GM12878 (cell line): ENCODE measurements around the gene IQGAP2. TPM values are rescaled to one million over a fixed set of nuclear protein-coding genes. Genes with fewer than 3 reads are reported as not detected.

Source experiments
- ATAC-seq: fragments of 200-7000 bp; cut with Tn5 transposase; 3 replicates; pipeline ENCODE4 v1.9.1; 2020; ENCODE audit warnings: mild to moderate bottlenecking, moderate library complexity
- BruUV-seq: library from RNA; stranded (reverse); fragments of 400-500 nt; replicated peaks from 2 replicates; lab custom pipeline; 2021; lab: Mats Ljungman, UMichigan
- CTCF ChIA-PET: fragments of 300-600 bp; sonication (Branson Sonifier 250); formaldehyde crosslinking; extraction: SDS; loops from one replicate; lab custom pipeline; 2021; ENCODE audit warnings: inconsistent platforms; lab: Yijun Ruan, JAX
- POLR2A ChIA-PET: fragments of 350-600 bp; formaldehyde crosslinking; extraction: SDS; loops from one replicate; lab custom pipeline; 2021; ENCODE audit warnings: inconsistent platforms; lab: Charles Lee
- RAD21 ChIA-PET: fragments of 300-600 bp; sonication (Branson Sonifier 250); formaldehyde crosslinking; loops from one replicate; lab custom pipeline; 2023; ENCODE audit warnings: antibody characterized with exemption; ENCODE audit not compliant: unreplicated experiment; lab: Charles Lee
- SMC1A ChIA-PET: fragments of 300-600 bp; sonication (Branson Sonifier 250); formaldehyde crosslinking; loops from one replicate; lab custom pipeline; 2023; ENCODE audit not compliant: unreplicated experiment, uncharacterized antibody; lab: Charles Lee
- DNase-seq: peaks from one replicate; pipeline ENCODE4 v3.0.0-alpha.2; 2011; ENCODE audit warnings: low read depth, low spot score
- FAIRE-seq: peaks from 3 replicates; lab custom pipeline; 2011; peaks lifted over from hg19 to GRCh38; lab: Jason Lieb, UNC
- H2AFZ ChIP-seq: 2 replicates; pipeline ENCODE4 v1.6.0; 2011; ENCODE audit warnings: low read depth, low read length, control low read depth; ENCODE audit not compliant: control insufficient read depth
- H3K27ac ChIP-seq: 2 replicates; pipeline ENCODE4 v1.5.1; 2011; ENCODE audit warnings: control low read depth; ENCODE audit not compliant: control insufficient read depth, insufficient read depth
- H3K27me3 ChIP-seq, 2 experiments: replicated peaks in 1 of 2; 2 replicates each; pipeline versions ENCODE4 v1.6.0 to v1.6.1; 2011; ENCODE audit warnings: low read length in 1 of 2; ENCODE audit not compliant: control insufficient read depth in 2 of 2, insufficient read depth in 2 of 2
- H3K36me3 ChIP-seq, 2 experiments: 2 replicates each; pipeline ENCODE4 v1.5.1; 2011; ENCODE audit warnings: low read length in 1 of 2; ENCODE audit not compliant: control insufficient read depth in 2 of 2, insufficient read depth in 2 of 2
- H3K4me1 ChIP-seq: 2 replicates; pipeline ENCODE4 v1.6.1; 2011; ENCODE audit warnings: mild to moderate bottlenecking, low read length, moderate library complexity, mixed read lengths; ENCODE audit not compliant: control insufficient read depth, insufficient read depth
- H3K4me2 ChIP-seq: 2 replicates; pipeline ENCODE4 v1.6.0; 2011; ENCODE audit warnings: control low read depth; ENCODE audit not compliant: control insufficient read depth, insufficient read depth
- H3K4me3 ChIP-seq: fragments of 200-600 bp; sonication (generic); 2 replicates; pipeline ENCODE4 v1.5.1; 2016
- H3K79me2 ChIP-seq: 2 replicates; pipeline ENCODE4 v1.6.0; 2011; ENCODE audit warnings: low read length; ENCODE audit not compliant: control insufficient read depth, insufficient read depth
- H3K9ac ChIP-seq: 2 replicates; pipeline ENCODE4 v1.8.0; 2011; ENCODE audit warnings: low read length, control low read depth, mixed read lengths; ENCODE audit not compliant: control insufficient read depth, insufficient read depth
- H3K9me3 ChIP-seq: replicated peaks from 3 replicates; pipeline ENCODE4 v1.5.1; 2011; ENCODE audit warnings: mild to moderate bottlenecking, low read length; ENCODE audit not compliant: control insufficient read depth, insufficient read depth
- H4K20me1 ChIP-seq: 2 replicates; pipeline ENCODE4 v1.6.0; 2011; ENCODE audit not compliant: control insufficient read depth, insufficient read depth
- CEBPB ChIP-seq, 2 experiments: fragments of 150-350 bp in 1 of 2; IDR thresholded peaks; 2 replicates each; pipeline ENCODE4 v1.6.1; 2012 to 2014; ENCODE audit warnings: low read depth in 2 of 2, low read length in 2 of 2, borderline replicate concordance in 1 of 2, inconsistent platforms in 1 of 2
- CHD4 ChIP-seq: fragments of 200-600 bp; sonication (generic); IDR thresholded peaks from 2 replicates; pipeline ENCODE4 v1.6.1; 2016; ENCODE audit warnings: mild to moderate bottlenecking
- IRF4 ChIP-seq: IDR thresholded peaks from 2 replicates; pipeline ENCODE4 v1.6.1; 2011; ENCODE audit warnings: low read depth, low read length
- KDM1A ChIP-seq: fragments of 200-600 bp; sonication (generic); IDR thresholded peaks from 2 replicates; pipeline ENCODE4 v1.6.1; 2016; ENCODE audit warnings: borderline replicate concordance
- NFIC ChIP-seq: IDR thresholded peaks from 2 replicates; pipeline ENCODE4 v1.6.1; 2012; ENCODE audit warnings: low read depth, mild to moderate bottlenecking, inconsistent platforms, low read length, moderate library complexity
- PAX5 ChIP-seq: IDR thresholded peaks from 2 replicates; pipeline ENCODE4 v1.6.1; 2011; ENCODE audit warnings: low read depth, low read length, borderline replicate concordance
- WGBS: methylation state at CpG from one replicate; pipeline ENCODE4 v1.1.6; 2016; ENCODE audit warnings: low lambda C conversion rate; ENCODE audit not compliant: insufficient replicate concordance, insufficient coverage; ENCODE audit errors: missing lambda C conversion rate; 5-methylcytosine and 5-hydroxymethylcytosine counted together
- in situ Hi-C: fragments of 300-500 bp; cut with MboI; formaldehyde crosslinking; loops from 9 replicates; pipeline ENCODE4 v1.14.3; 2018; ENCODE audit warnings: mixed read lengths
- intact Hi-C: fragments of 100-400 bp; cut with micrococcal nuclease; formaldehyde crosslinking; loops from one replicate; pipeline ENCODE4 v1.14.2; 2022; ENCODE audit not compliant: unreplicated experiment
- polyA plus RNA-seq, 11 experiments: library from polyadenylated mRNA; depleted of rRNA in 4 of 11; unstranded in 6 of 11; stranded (reverse) in 5 of 11; fragments of >200 nt; fragmentation: Nextera tagmentation in 4 of 11; fragmentation: Illumina TruSeq in 1 of 11; extraction: Ambion mirVana in 4 of 11; extraction: Trizol in 1 of 11; gene quantifications; 1 replicate in 1 of 11; 2 replicates in 10 of 11; pipeline versions ENCODE4 v1.2.1 to v1.2.3, GENCODE V29; 2011 to 2016; ENCODE audit warnings: inconsistent platforms in 2 of 11, missing spikeins in 2 of 11, low read depth in 1 of 11
- total RNA-seq, 4 experiments: library from RNA; depleted of rRNA in 3 of 4; stranded (reverse); fragments of >200 nt in 3 of 4; fragmentation: Illumina TruSeq in 1 of 4; extraction: Trizol in 1 of 4; gene quantifications; 2 replicates each; pipeline versions ENCODE4 v1.2.1 to v1.2.3, GENCODE V29; 2013 to 2021
- TF ChIP-seq, protein P1 (sequence below): fragments of 450-650 bp; IDR thresholded peaks from 2 replicates; pipeline ENCODE4 v1.6.1; 2017; ENCODE audit warnings: mild to moderate bottlenecking, moderate library complexity
- TF ChIP-seq, protein P2 (sequence below): IDR thresholded peaks from 2 replicates; pipeline ENCODE4 v1.6.1; 2011; ENCODE audit warnings: low read depth, mild to moderate bottlenecking, low read length, moderate library complexity, borderline replicate concordance; ENCODE audit errors: extremely low read depth
- TF ChIP-seq, protein P3 (sequence below): IDR thresholded peaks from 2 replicates; pipeline ENCODE4 v1.6.1; 2012; ENCODE audit warnings: low read depth, low read length, improper control_type of control experiment
- TF ChIP-seq, protein P4 (sequence below): IDR thresholded peaks from 2 replicates; pipeline ENCODE4 v1.6.1; 2012; ENCODE audit warnings: low read depth, low read length, improper control_type of control experiment

IQGAP2 gene
- total and polyA plus RNA-seq, 10 of the 15 experiments (the other 5 are each of a cell fraction or from before 2014, with no cell fraction given): 14.5 to 41.4 (median 21.8) TPM

DNA sequence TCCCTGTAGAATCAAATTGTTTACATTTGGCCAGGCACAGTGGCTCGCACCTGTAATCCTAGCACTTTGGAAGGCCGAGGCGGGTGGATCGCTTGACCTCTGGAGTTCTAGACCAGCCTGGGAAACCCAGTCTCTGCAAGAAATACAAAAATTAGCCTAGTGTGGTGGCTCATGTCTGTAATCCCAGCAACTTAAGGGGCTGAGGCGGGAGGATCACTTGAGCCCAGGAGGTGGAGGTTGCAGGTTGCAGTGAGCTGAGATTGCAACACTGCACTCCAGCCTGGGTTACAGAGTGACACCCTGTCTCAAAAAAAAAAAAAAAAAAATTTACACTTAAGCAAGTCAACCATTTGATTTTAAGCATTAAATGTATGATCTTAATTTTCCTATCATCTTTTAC lies 17.5 kb upstream of the IQGAP2 start:
- Histone ChIP-seq H3K4me2 (no peak overlapping the region), H3K4me1 (no peaks in the 10 kb centered on the region), H3K4me3 (no peak overlapping the region), H3K27me3 (no peaks in the 10 kb centered on the region), H3K79me2 (no peaks in the 10 kb centered on the region), H3K27ac (no peak overlapping the region), H4K20me1 (no peaks in the 10 kb centered on the region), H3K9me3 (no peaks in the 10 kb centered on the region), H2AFZ (no peak overlapping the region), H3K9ac (no peak overlapping the region), H3K36me3 (no peaks in the 10 kb centered on the region)
- BruUV-seq: no TSS peak
- ChIA-PET CTCF (interaction anchor here (0.6 to 1.5 kb wide), 2 partner anchors 17 to 34 kb away, joined by 3 read pairs; no protein-coding TSS in a partner anchor), RAD21 (no interaction called here), SMC1A (no interaction called here), POLR2A (interaction anchor here (0.7 kb wide), 1 partner anchor 8 kb away, joined by 7 read pairs; no protein-coding TSS in a partner anchor)
- in situ Hi-C loops: no loop called here
- TF ChIP-seq, protein P1, sequence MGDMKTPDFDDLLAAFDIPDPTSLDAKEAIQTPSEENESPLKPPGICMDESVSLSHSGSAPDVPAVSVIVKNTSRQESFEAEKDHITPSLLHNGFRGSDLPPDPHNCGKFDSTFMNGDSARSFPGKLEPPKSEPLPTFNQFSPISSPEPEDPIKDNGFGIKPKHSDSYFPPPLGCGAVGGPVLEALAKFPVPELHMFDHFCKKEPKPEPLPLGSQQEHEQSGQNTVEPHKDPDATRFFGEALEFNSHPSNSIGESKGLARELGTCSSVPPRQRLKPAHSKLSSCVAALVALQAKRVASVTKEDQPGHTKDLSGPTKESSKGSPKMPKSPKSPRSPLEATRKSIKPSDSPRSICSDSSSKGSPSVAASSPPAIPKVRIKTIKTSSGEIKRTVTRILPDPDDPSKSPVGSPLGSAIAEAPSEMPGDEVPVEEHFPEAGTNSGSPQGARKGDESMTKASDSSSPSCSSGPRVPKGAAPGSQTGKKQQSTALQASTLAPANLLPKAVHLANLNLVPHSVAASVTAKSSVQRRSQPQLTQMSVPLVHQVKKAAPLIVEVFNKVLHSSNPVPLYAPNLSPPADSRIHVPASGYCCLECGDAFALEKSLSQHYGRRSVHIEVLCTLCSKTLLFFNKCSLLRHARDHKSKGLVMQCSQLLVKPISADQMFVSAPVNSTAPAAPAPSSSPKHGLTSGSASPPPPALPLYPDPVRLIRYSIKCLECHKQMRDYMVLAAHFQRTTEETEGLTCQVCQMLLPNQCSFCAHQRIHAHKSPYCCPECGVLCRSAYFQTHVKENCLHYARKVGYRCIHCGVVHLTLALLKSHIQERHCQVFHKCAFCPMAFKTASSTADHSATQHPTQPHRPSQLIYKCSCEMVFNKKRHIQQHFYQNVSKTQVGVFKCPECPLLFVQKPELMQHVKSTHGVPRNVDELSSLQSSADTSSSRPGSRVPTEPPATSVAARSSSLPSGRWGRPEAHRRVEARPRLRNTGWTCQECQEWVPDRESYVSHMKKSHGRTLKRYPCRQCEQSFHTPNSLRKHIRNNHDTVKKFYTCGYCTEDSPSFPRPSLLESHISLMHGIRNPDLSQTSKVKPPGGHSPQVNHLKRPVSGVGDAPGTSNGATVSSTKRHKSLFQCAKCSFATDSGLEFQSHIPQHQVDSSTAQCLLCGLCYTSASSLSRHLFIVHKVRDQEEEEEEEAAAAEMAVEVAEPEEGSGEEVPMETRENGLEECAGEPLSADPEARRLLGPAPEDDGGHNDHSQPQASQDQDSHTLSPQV: no peak
- no peak for TF ChIP-seq KDM1A
- no peak for TF ChIP-seq NFIC
- TF ChIP-seq IRF4: no peak
- TF ChIP-seq CHD4: no peak
- TF ChIP-seq, protein P2, sequence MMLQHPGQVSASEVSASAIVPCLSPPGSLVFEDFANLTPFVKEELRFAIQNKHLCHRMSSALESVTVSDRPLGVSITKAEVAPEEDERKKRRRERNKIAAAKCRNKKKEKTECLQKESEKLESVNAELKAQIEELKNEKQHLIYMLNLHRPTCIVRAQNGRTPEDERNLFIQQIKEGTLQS: no peak
- no peak for TF ChIP-seq CEBPB (IDR thresholded peaks at IDR 0.05; ENCODE audit: borderline replicate concordance in 1 of 2, low read depth in 2 of 2, low read length in 2 of 2)
- TF ChIP-seq, protein P3, sequence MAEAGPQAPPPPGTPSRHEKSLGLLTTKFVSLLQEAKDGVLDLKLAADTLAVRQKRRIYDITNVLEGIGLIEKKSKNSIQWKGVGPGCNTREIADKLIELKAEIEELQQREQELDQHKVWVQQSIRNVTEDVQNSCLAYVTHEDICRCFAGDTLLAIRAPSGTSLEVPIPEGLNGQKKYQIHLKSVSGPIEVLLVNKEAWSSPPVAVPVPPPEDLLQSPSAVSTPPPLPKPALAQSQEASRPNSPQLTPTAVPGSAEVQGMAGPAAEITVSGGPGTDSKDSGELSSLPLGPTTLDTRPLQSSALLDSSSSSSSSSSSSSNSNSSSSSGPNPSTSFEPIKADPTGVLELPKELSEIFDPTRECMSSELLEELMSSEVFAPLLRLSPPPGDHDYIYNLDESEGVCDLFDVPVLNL: no peak
- TF ChIP-seq PAX5: no peak
- TF ChIP-seq, protein P4, sequence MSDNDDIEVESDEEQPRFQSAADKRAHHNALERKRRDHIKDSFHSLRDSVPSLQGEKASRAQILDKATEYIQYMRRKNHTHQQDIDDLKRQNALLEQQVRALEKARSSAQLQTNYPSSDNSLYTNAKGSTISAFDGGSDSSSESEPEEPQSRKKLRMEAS: no peak
- FAIRE-seq (no peak), ATAC-seq (no peak), DNase-seq (no peak)
- 92% methylated on average over 5 of the region's 5 CpGs for WGBS
- intact Hi-C loops: loop anchor here (5.0 kb wide), 1 partner anchor 33 kb away; no protein-coding TSS in a partner anchor
